ENCODE data around the gene ANO3.

GRCh38 chr11:26443617-26444016, 111.7 kb downstream of the ANO3 start:
- no peak for TF ChIP-seq CTCF (conservative IDR thresholded peaks at IDR 0.05; ENCODE audit: low read length)
- TF ChIP-seq EZH2phosphoT487 (IDR thresholded peaks at IDR 0.05; ENCODE audit: borderline replicate concordance), result no peak
